HFFc6 (cell line): Measurements from ENCODE around the gene MCC. TPM values are rescaled to one million over a fixed set of nuclear protein-coding genes. Genes with fewer than 3 reads are reported as not detected.

Experiments
- DNase-seq: peaks from one replicate; pipeline ENCODE4 v3.0.0-alpha.2; 2018
- H3K27ac Mint-ChIP-seq: 2 replicates; pipeline ENCODE4 v1.8.0; 2020; ENCODE audit warnings: mild to moderate bottlenecking, mixed read lengths
- H3K27me3 Mint-ChIP-seq: 2 replicates; pipeline ENCODE4 v1.8.0; 2021; ENCODE audit warnings: mild to moderate bottlenecking, moderate library complexity, mixed read lengths; ENCODE audit not compliant: insufficient read depth
- H3K36me3 Mint-ChIP-seq: 2 replicates; pipeline ENCODE4 v1.8.0; 2021; ENCODE audit warnings: low read depth, mixed read lengths
- H3K4me1 Mint-ChIP-seq: 2 replicates; pipeline ENCODE4 v1.8.0; 2020; ENCODE audit warnings: low read depth, mixed read lengths
- H3K4me3 Mint-ChIP-seq: 2 replicates; pipeline ENCODE4 v1.8.0; 2020; ENCODE audit warnings: mild to moderate bottlenecking, moderate library complexity, mixed read lengths
- H3K9me3 Mint-ChIP-seq: 2 replicates; pipeline ENCODE4 v1.8.0; 2020; ENCODE audit warnings: mild to moderate bottlenecking, mixed read lengths
- CTCF ChIP-seq: fragments of 200-600 bp; sonication (generic); IDR thresholded peaks from 2 replicates; pipeline ENCODE4 v1.5.0; 2021; ENCODE audit warnings: antibody characterized with exemption, mild to moderate bottlenecking
- total RNA-seq, 6 experiments: library from RNA; stranded (reverse); fragmentation: NEBNext Ultra II Directional; extraction: Animal tissue kit (Norgen Biotek cat#: 25700); gene quantifications; 2 replicates in 1 of 6; 3 replicates in 5 of 6; pipeline ENCODE4 v1.2.3, GENCODE V29; 2021

The MCC gene
- total RNA-seq, 6 experiments from 2014 or later = 2.5 to 4.9 (median 3.0) TPM

- Mint-ChIP-seq H3K27me3 (peaks cover 2% of the 10 kb centered on the region), H3K4me3 (no peak overlapping the region), H3K4me1 (no peaks in the 10 kb centered on the region), H3K36me3 (no peaks in the 10 kb centered on the region), H3K27ac (no peak overlapping the region), H3K9me3 (no peaks in the 10 kb centered on the region)
- TF ChIP-seq CTCF = no peak
- no peak for DNase-seq
Measured at GRCh38 chr5:113437111-113437510, 51.1 kb downstream of the MCC start.

GRCh38 chr5:113435575-113435974 is 52.7 kb downstream of the MCC start:
- Mint-ChIP-seq H3K4me3 (no peak overlapping the region), H3K4me1 (no peaks in the 10 kb centered on the region), H3K27ac (no peak overlapping the region), H3K36me3 (no peaks in the 10 kb centered on the region), H3K27me3 (peaks cover 2% of the 10 kb centered on the region), H3K9me3 (no peaks in the 10 kb centered on the region)
- no peak for TF ChIP-seq CTCF
- DNase-seq = no peak

GRCh38 chr5:113434889-113435288 is 53.4 kb downstream of the MCC start, which contains the start of gene TSSK1B:
TSSK1B (minus strand) TSS chr5:113434989; CDS start chr5:113434839, 150 bp downstream.
- no peaks in the 10 kb centered on the region for H3K9me3 Mint-ChIP-seq
- no peaks in the 10 kb centered on the region for H3K36me3 Mint-ChIP-seq
- H3K27me3 Mint-ChIP-seq = peaks cover 2% of the 10 kb centered on the region
- TF ChIP-seq CTCF = no peak
- no peaks in the 10 kb centered on the region for H3K4me1 Mint-ChIP-seq
- no peak for DNase-seq
- no peak within 1 kb of the TSS for H3K4me3 Mint-ChIP-seq
- no peak within 1 kb of the TSS for H3K27ac Mint-ChIP-seq

- H3K4me3 Mint-ChIP-seq = no peak overlapping the region
- H3K27me3 Mint-ChIP-seq = peaks cover under 1% of the 10 kb centered on the region
- no peak for TF ChIP-seq CTCF
- no peak for DNase-seq
- no peaks in the 10 kb centered on the region for H3K36me3 Mint-ChIP-seq
- H3K4me1 Mint-ChIP-seq = no peaks in the 10 kb centered on the region
- H3K27ac Mint-ChIP-seq = no peak overlapping the region
- H3K9me3 Mint-ChIP-seq = no peaks in the 10 kb centered on the region
Measured at GRCh38 chr5:113433862-113434612, 54.2 kb downstream of the MCC start.

GRCh38 chr5:113433071-113433470 is 55.2 kb downstream of the MCC start:
- Mint-ChIP-seq H3K9me3 (no peaks in the 10 kb centered on the region), H3K36me3 (no peaks in the 10 kb centered on the region), H3K4me3 (no peak overlapping the region), H3K27me3 (no peaks in the 10 kb centered on the region; the same call in 1 of the 2 replicates), H3K4me1 (no peaks in the 10 kb centered on the region), H3K27ac (no peak overlapping the region)
- DNase-seq = no peak
- no peak for TF ChIP-seq CTCF
